Stimulated activated naive CD4-positive, alpha-beta T cell (primary cell): Measurements from ENCODE around the gene TBC1D9B.
"Not testable (repeated sequence)": the region's sequence is repeated elsewhere in the genome, so short reads cannot be mapped to it uniquely, and the experiment has no call there.

Source experiments
- DNase-seq, 6 experiments: peaks; one replicate each; lab custom pipeline; 2025; lab: John Stamatoyannopoulos, UW

TBC1D9B gene

DNA sequence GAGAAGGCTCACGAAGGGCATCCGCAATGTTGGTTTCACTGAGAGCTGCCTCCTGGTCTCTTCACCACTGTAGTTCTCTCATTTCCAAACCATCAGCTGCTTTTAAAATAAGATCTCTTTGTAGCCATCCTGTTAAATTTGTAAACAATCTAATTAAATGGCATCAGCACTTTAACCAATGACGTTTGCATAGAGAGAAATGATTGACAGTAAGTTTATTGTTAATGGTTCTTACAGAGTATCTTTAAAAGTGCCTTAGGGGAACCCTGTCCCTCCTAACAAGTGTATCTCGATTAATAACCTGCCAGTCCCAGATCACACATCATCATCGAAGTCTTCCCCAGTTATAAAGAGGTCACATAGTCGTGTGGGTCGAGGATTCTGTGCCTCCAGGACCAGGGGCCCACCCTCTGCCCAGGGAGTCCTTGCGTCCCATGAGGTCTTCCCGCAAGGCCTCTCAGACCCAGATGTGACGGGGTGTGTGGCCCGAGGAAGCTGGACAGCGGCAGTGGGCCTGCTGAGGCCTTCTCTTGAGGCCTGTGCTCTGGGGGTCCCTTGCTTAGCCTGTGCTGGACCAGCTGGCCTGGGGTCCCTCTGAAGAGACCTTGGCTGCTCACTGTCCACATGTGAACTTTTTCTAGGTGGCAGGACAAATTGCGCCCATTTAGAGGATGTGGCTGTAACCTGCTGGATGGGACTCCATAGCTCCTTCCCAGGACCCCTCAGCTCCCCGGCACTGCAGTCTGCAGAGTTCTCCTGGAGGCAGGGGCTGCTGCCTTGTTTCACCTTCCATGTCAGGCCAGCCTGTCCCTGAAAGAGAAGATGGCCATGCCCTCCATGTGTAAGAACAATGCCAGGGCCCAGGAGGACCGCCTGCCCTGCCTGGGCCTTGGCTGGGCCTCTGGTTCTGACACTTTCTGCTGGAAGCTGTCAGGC is 70.4 kb downstream of the TBC1D9B start:
- no peak for DNase-seq

GRCh38 chr5:179836225-179837019 is 71.3 kb downstream of the TBC1D9B start:
- DNase-seq: peak in 5 of 6 experiments; percentile 24 to 34 (median 27)

- DNase-seq: not testable (repeated sequence)
These were observed 72.8 kb downstream of the TBC1D9B start for GRCh38 chr5:179834871-179835270.

GRCh38 chr5:179834120-179834519 is 73.6 kb downstream of the TBC1D9B start:
- no peak for DNase-seq

- no peak for DNase-seq
These were observed 74.0 kb downstream of the TBC1D9B start for GRCh38 chr5:179833709-179834070.

GRCh38 chr5:179833056-179833708 is 74.5 kb downstream of the TBC1D9B start:
- DNase-seq: no peak

DNA sequence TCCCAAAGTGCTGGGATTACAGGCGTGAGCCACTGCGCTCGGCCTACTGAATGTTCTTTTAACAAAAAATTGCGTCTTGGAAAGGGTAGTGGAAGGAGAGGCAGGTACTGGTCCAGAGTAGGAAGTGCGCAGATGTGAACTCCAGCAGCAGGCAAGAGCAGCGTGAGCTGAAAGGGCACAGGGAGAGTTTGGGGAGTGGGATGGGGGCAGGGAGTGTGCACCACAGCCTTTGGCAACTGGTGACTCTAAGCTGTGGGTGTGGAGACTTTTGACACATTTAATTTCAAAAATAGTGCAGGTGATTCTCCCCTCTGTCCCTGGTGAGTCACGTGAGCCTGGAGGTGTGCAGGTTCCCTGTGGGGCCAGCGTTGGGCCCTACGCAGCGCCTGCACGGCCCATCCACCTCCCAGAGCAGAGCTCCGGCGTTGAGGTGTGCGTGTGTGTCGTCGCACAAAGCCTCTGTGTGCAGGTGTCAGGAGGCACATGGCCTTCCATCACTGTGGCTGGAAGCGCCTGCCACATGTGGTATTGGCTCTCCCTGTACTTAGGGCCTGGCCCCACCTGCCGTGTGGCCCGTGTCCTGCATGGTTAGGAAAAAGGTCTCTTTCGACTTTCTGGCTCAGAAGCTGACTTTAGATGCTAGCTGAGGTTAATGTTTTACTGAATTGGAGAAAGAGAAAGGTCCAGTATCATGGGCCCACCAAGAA is 75.5 kb downstream of the TBC1D9B start:
- no peak for DNase-seq

DNA sequence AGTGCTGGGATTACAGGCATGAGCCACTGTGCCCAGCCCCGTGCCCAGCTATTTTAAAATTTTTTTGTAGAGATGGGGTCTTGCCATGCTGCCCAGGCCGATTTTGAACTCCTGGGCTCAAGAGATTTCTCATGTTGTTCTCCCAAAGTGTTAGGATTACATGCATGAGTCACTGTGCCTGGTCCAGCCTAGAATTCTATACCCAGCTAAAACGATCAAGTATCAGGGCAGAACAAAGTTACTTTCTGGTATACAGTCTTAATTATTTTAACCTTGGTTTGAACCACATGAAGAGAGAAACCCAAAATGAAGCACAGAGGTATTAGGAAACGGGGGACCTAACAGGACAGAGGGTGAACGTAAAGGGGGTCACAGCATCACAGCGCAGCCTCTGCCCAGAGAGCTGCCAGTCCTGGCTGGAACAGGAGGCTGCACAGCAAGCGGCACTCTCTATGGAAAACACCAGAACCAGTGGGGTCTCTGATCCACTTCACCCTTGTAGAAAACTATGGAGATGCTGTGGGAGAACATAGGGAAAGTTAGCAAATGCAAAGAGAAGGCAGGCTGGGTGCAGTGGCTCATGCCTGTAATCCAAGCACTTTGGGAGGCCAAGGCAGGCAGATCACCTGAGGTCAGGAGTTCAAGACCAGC is 76.8 kb downstream of the TBC1D9B start:
- no peak for DNase-seq

DNA sequence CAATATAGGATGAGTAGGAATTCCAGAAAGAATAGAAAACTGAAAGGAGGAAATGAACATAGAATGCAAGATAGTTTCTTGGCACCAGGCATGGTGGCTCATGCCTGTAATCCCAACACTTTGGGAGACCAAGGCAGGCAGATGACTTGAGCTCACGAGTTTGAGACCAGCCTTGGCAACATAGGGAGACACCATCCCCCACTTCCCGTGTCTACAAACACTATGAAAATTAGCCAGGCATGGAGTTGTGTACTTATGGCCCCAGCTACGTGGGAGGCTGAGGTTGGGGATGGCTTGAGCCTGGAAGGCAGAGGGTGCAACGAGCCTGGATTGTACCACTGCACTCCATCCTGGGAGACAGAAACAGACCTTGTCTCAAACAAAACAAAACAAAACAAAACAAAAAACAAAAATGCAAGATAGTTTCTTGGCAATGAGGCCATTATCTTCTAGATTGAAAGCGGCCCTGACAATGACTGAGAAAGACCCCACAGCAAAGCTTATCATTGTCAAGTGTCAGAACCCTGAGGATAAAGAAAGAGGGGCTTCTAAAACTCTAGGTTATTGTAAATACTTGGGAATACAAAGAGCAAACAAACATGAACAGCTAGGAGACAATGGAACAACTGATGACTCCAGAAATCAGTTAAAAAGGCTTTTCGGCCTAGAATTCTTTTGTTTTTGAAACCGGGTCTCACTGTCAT is 77.8 kb downstream of the TBC1D9B start:
- DNase-seq: no peak

DNA sequence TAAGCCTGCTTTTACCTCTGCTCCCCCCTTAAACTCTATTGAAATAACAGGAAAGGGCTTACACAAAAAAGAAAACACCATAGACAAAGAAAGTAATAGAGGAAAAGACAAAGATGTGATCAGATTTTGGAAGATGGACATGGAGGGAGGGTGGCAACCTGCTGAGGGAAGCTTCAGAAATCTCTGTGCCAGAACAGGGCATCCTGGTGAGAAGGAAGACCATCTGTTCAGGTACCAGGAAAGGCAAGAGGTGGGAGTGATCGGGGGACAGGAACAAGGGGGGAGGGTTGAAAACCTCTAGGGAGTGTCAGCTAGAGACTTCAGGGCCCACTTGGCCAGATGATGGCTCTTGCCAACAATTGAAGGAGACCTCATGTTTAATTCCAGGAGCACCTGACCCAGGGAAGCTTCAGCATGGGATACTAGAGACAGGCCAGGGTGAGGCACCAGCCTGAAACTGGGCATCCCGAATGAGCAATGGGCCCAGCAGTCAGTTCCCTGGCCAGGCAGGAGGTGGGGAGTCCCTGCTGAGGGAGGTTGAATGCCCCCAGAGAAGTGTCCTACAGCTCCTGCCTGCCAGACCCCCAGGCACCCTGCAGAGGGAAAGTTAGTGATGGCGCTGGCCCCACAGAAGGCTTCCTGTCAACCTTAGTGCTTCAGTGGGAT is 78.8 kb downstream of the TBC1D9B start:
- no peak for DNase-seq

GRCh38 chr5:179827680-179828079 is 80.0 kb downstream of the TBC1D9B start:
- DNase-seq: no peak

GRCh38 chr5:179825655-179826182 is 82.0 kb downstream of the TBC1D9B start:
- DNase-seq: no peak

DNA sequence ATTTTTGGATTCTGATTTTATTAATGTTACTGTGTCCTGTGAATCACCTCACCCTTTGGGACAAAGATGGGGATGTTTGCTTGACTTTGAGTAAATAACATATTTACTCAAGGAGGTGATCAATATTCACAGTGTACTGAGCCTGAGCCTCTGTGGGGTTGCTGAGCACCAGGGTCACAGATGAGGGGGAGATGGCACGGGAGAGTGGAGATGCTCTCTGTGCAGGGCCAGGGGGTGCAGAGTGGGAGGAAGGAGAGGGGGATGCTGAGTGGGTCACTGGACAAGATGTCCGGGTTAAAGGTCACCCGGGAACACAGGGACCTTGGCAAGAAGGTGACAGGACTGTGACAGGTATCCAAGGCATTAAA is 83.0 kb downstream of the TBC1D9B start:
- no peak for DNase-seq

DNA sequence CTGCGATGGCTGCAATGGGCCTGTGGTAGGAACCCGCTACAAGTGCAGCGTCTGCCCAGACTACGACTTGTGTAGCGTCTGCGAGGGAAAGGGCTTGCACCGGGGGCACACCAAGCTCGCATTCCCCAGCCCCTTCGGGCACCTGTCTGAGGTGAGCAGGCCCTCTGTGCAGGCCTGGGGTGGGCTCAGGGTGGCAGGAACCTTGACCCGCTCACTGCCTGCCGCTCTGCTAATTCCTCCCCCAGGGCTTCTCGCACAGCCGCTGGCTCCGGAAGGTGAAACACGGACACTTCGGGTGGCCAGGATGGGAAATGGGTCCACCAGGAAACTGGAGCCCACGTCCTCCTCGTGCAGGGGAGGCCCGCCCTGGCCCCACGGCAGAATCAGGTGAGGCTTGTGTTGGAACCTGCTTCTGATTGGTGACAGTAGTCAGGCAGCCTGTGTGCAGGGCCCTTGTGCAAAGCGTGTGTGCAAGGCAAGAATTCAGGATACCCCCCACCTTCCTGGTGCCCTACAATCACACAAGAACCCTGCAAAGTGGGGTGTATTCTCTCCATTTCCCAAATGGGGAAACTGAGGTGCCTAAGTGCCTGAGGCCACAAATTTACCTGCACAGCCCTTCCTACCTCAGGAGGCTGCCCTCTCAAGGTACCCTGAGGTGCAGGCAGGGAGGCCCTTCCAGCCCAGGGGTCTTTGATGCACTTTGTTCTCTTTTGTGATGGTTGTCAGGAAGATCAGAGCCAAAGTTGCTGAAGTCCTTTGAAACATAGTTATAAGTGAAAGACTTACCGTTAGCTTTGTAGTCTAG is 83.6 kb downstream of the TBC1D9B start:
- no peak for DNase-seq

- no peak for DNase-seq
These were observed 85.2 kb downstream of the TBC1D9B start for GRCh38 chr5:179822444-179822990.

DNA sequence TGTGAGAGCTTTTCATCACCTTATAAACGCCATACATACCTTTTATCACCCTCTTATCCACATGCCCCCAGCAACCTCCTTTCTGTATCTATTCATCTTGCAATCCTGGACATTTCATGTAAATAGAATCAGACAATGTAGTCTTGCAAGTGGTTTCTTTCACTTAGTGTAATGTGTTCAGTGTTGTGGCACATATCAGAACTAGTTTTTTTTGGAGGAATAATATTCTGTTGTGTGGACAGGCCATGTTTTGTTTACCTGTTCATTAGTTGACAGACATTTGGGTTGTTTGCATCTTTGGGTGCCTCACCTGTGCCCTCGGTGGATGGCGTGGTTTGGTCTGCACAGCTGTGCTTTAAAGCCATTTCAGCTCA is 85.7 kb downstream of the TBC1D9B start:
- DNase-seq: no peak

DNA sequence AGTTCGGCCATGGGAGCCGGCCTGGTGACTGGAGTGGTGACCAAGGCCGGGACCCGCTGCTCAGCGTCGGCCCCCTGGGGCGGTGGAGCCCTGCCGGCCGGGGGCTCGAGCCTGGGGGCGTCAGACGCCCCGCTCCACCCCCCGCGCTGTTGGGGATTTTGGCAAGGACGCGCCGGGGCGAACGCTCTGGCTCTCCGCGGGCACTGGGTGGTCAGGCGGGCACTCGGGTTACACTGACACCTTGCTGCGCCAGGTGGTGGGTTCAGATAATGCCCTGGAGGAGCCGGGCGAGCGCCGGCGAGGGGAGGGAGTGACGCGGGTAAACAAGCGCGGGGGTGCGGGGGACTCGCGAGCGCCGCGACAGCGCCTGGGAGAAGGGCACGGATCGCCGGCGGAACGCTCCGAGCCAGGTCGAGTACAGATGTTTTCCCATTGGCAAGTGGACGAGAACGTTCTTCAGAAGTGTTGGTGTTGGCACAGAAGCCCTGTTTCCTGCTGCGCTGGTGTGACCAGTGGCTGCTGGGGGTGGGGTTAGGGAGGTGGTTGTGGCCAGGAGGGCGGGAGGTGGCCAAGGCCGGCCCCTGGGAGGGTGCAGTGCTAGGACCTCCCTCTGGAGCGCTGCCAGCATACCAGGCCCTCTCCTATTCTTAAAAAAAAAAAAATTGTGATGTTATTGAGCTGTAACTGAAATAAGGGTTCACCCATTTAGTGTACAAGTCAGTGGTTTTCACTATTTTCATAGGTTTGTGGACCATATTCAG is 86.2 kb downstream of the TBC1D9B start:
- peak; percentile 75 to 87 (median 83) for DNase-seq
